ENCODE results near the gene CD96. TPM values are rescaled to one million over a fixed set of nuclear protein-coding genes. Genes with fewer than 3 reads are reported as not detected.

The CD96 gene
- not detected in 2 replicates for total RNA-seq
- long read RNA-seq, result 0 reads

GRCh38 chr3:111541911-111542483, at the start of gene CD96:
Gene CD96, plus strand, starts transcription at chr3:111542197. Its CDS starts 52 bp downstream, at chr3:111542249.
- no peaks in the 10 kb centered on the region for H3K27me3 Mint-ChIP-seq (ENCODE audit: unreplicated experiment)
- peak within 1 kb of the TSS; percentile 39 for H3K27ac Mint-ChIP-seq (ENCODE audit: unreplicated experiment)
- H3K4me1 Mint-ChIP-seq (ENCODE audit: unreplicated experiment), result peaks cover 23% of the 10 kb centered on the region
- no peaks in the 10 kb centered on the region for H3K36me3 Mint-ChIP-seq (ENCODE audit: unreplicated experiment)
- H3K9me3 Mint-ChIP-seq (ENCODE audit: unreplicated experiment), result no peaks in the 10 kb centered on the region
- H3K4me3 Mint-ChIP-seq (ENCODE audit: unreplicated experiment), result no peak within 1 kb of the TSS
- no peak for TF ChIP-seq CTCF (IDR thresholded peaks at IDR 0.05)
- DNase-seq (ENCODE audit: extremely low spot score, unreplicated experiment), result no peak

- H3K4me1 Mint-ChIP-seq (ENCODE audit: unreplicated experiment), result no peaks in the 10 kb centered on the region
- H3K27ac Mint-ChIP-seq (ENCODE audit: unreplicated experiment), result no peak overlapping the region
- no peak overlapping the region for H3K4me3 Mint-ChIP-seq (ENCODE audit: unreplicated experiment)
- no peaks in the 10 kb centered on the region for H3K9me3 Mint-ChIP-seq (ENCODE audit: unreplicated experiment)
- no peak for TF ChIP-seq CTCF (IDR thresholded peaks at IDR 0.05)
- H3K36me3 Mint-ChIP-seq (ENCODE audit: unreplicated experiment), result no peaks in the 10 kb centered on the region
- H3K27me3 Mint-ChIP-seq (ENCODE audit: unreplicated experiment), result peaks cover 23% of the 10 kb centered on the region
- no peak for DNase-seq (ENCODE audit: extremely low spot score, unreplicated experiment)
These were observed 48.7 kb upstream of the CD96 start for GRCh38 chr3:111493276-111493675.

- Mint-ChIP-seq H3K4me1 (ENCODE audit: unreplicated experiment) (no peaks in the 10 kb centered on the region), H3K4me3 (ENCODE audit: unreplicated experiment) (no peak overlapping the region), H3K27ac (ENCODE audit: unreplicated experiment) (no peak overlapping the region), H3K36me3 (ENCODE audit: unreplicated experiment) (no peaks in the 10 kb centered on the region), H3K9me3 (ENCODE audit: unreplicated experiment) (peaks cover 6% of the 10 kb centered on the region), H3K27me3 (ENCODE audit: unreplicated experiment) (peaks cover 31% of the 10 kb centered on the region)
- TF ChIP-seq CTCF (IDR thresholded peaks at IDR 0.05), result no peak
- DNase-seq (ENCODE audit: extremely low spot score, unreplicated experiment), result no peak
These were observed 45.0 kb upstream of the CD96 start for GRCh38 chr3:111496894-111497559.

- Mint-ChIP-seq H3K36me3 (ENCODE audit: unreplicated experiment) (no peaks in the 10 kb centered on the region), H3K9me3 (ENCODE audit: unreplicated experiment) (peaks cover 10% of the 10 kb centered on the region), H3K27me3 (ENCODE audit: unreplicated experiment) (peaks cover 34% of the 10 kb centered on the region), H3K4me3 (ENCODE audit: unreplicated experiment) (no peak overlapping the region), H3K4me1 (ENCODE audit: unreplicated experiment) (no peaks in the 10 kb centered on the region), H3K27ac (ENCODE audit: unreplicated experiment) (no peak overlapping the region)
- no peak for TF ChIP-seq CTCF (IDR thresholded peaks at IDR 0.05)
- no peak for DNase-seq (ENCODE audit: extremely low spot score, unreplicated experiment)
These were observed 44.0 kb upstream of the CD96 start for GRCh38 chr3:111498022-111498421.

GRCh38 chr3:111506435-111506834, 35.6 kb upstream of the CD96 start:
- Mint-ChIP-seq H3K4me3 (ENCODE audit: unreplicated experiment) (no peak overlapping the region), H3K9me3 (ENCODE audit: unreplicated experiment) (peaks cover 10% of the 10 kb centered on the region), H3K27me3 (ENCODE audit: unreplicated experiment) (peaks cover 40% of the 10 kb centered on the region), H3K36me3 (ENCODE audit: unreplicated experiment) (no peaks in the 10 kb centered on the region), H3K4me1 (ENCODE audit: unreplicated experiment) (no peaks in the 10 kb centered on the region), H3K27ac (ENCODE audit: unreplicated experiment) (no peak overlapping the region)
- no peak for TF ChIP-seq CTCF (IDR thresholded peaks at IDR 0.05)
- DNase-seq (ENCODE audit: extremely low spot score, unreplicated experiment), result no peak
